ENCODE results near the gene ANKS1B. TPM values are rescaled to one million over a fixed set of nuclear protein-coding genes. Genes with fewer than 3 reads are reported as not detected.

Gene ANKS1B
- total RNA-seq, 4 donors from 2014 or later, result 0.88 to 10.7 (median 4.4) TPM

DNA sequence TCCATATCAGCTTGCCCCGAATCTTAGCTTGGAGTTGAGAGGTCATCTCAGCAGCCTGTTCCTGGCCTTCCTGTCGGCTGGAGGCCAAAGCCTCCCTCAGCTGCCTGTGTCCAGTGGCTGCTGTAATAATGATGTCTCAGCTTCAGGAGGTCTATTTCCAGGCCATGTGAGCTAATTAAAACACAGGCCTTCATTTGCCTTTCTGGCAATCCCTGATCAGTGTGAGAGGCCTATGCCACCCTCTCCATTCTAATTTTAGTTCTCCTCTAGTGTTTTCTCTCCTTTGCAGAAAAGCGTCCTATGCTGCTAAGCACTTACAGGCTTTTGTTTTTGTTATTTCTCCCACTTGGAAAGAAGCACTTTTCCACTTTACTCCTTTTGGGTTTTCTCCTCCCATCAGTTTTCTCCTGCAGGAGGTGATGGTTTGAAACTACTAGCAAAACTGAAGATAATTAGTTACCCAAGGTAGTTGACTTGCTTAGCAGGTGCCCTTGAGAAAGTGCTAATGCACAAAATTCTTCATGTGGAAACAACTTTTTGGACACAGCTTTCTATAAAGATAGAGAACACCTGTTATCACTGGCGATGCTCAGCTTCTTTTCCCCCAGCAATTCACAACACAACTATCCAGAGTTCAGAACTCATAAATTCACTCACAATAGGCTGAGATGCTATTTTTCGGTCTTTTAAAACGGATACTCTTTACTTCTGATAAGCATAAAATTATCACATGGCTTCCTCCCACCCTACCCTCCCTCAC is 592.5 kb downstream of the ANKS1B start:
- H3K4me1 ChIP-seq, result no peaks in the 10 kb centered on the region
- no peak overlapping the region for H3K27ac ChIP-seq
- TF ChIP-seq, protein P1, sequence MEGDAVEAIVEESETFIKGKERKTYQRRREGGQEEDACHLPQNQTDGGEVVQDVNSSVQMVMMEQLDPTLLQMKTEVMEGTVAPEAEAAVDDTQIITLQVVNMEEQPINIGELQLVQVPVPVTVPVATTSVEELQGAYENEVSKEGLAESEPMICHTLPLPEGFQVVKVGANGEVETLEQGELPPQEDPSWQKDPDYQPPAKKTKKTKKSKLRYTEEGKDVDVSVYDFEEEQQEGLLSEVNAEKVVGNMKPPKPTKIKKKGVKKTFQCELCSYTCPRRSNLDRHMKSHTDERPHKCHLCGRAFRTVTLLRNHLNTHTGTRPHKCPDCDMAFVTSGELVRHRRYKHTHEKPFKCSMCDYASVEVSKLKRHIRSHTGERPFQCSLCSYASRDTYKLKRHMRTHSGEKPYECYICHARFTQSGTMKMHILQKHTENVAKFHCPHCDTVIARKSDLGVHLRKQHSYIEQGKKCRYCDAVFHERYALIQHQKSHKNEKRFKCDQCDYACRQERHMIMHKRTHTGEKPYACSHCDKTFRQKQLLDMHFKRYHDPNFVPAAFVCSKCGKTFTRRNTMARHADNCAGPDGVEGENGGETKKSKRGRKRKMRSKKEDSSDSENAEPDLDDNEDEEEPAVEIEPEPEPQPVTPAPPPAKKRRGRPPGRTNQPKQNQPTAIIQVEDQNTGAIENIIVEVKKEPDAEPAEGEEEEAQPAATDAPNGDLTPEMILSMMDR (IDR thresholded peaks at IDR 0.05), result no peak
- no peak for TF ChIP-seq POLR2A (IDR thresholded peaks at IDR 0.05)
- no peak overlapping the region for H3K4me3 ChIP-seq
- DNase-seq, result no peak
- no peaks in the 10 kb centered on the region for H3K36me3 ChIP-seq
- no peaks in the 10 kb centered on the region for H3K9me3 ChIP-seq
- no peaks in the 10 kb centered on the region for H3K27me3 ChIP-seq

DNA sequence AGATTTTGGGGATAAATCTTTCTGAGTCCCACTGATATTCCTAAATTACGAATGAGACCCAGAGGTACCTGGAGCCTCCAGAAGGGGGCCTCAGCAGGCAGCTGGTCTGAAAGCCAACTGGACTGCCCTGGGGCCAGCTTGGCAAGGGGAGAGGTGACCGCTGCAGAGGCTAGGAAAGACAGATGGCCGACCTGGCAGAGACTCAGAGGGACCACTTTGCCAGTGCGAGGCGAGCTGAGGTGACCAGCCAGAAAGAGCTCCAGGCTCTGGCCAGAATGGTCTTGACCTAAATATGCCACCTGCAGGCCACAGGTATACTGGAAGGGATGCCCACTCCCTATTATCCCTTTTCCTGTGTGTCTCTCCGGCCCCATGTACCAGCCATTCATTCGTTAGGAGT is 594.0 kb downstream of the ANKS1B start:
- TF ChIP-seq, protein P1 (IDR thresholded peaks at IDR 0.05), result no peak
- TF ChIP-seq POLR2A (IDR thresholded peaks at IDR 0.05), result no peak

DNA sequence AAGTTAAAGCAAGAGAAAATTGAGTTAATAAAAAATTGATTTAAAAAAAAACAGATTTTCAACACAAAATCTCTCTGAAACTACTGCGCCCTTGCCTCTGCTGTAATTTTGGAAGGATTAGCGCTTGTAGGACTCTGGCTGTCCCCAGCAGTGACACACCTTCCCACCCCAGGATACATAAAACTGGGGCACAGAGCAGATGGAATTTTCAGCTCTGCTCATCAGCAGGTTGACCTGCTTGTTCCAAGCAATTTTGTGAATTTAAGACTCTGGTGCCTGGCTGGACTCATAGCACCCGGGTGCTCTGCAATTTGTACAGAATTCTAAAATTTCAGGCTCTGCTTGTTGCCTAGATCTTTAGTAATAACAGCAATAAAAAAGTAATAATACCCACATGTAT is 595.0 kb downstream of the ANKS1B start:
- H3K36me3 ChIP-seq, result no peaks in the 10 kb centered on the region
- TF ChIP-seq, protein P1 (IDR thresholded peaks at IDR 0.05), result no peak
- TF ChIP-seq POLR2A (IDR thresholded peaks at IDR 0.05), result no peak
- no peaks in the 10 kb centered on the region for H3K27me3 ChIP-seq
- no peak overlapping the region for H3K27ac ChIP-seq
- no peak for DNase-seq
- H3K4me1 ChIP-seq, result no peaks in the 10 kb centered on the region
- no peak overlapping the region for H3K4me3 ChIP-seq
- H3K9me3 ChIP-seq, result no peaks in the 10 kb centered on the region

More for the DNA sequence above, 594.0 kb downstream of the ANKS1B start:
- no peaks in the 10 kb centered on the region for H3K9me3 ChIP-seq
- H3K4me3 ChIP-seq, result no peak overlapping the region
- no peak for DNase-seq
- no peaks in the 10 kb centered on the region for H3K4me1 ChIP-seq
- no peak overlapping the region for H3K27ac ChIP-seq
- H3K36me3 ChIP-seq, result no peaks in the 10 kb centered on the region
- H3K27me3 ChIP-seq, result no peaks in the 10 kb centered on the region

DNA sequence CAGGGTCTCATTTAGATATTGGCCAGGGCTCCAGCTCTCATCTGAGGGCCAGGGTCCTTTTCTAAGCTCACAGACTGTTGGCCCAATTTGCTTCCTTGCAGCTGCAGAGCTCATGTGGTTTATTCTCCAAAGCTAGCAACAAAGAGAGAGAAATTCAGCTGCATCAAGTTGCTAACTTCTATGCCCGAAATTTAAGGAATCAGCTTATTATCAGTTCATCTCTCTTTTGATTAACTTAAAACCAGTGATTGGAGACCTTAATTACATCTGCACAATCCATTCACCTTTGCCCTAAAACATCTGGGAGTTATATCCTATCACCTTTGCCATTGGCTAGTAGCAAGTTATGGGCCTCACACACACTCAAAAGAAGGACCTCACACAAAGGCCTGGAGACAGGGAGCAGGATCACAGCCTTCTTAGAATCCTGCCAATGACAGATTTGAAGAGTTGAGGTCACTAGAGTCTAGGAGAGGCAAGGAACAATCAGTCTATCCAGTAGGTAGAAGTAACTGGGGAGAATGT is 596.0 kb downstream of the ANKS1B start:
- no peak for DNase-seq
- no peaks in the 10 kb centered on the region for H3K9me3 ChIP-seq
- H3K27me3 ChIP-seq, result no peaks in the 10 kb centered on the region
- H3K4me3 ChIP-seq, result no peak overlapping the region
- TF ChIP-seq, protein P1 (IDR thresholded peaks at IDR 0.05), result no peak
- no peak for TF ChIP-seq POLR2A (IDR thresholded peaks at IDR 0.05)
- H3K27ac ChIP-seq, result no peak overlapping the region
- H3K4me1 ChIP-seq, result no peaks in the 10 kb centered on the region
- H3K36me3 ChIP-seq, result no peaks in the 10 kb centered on the region

DNA sequence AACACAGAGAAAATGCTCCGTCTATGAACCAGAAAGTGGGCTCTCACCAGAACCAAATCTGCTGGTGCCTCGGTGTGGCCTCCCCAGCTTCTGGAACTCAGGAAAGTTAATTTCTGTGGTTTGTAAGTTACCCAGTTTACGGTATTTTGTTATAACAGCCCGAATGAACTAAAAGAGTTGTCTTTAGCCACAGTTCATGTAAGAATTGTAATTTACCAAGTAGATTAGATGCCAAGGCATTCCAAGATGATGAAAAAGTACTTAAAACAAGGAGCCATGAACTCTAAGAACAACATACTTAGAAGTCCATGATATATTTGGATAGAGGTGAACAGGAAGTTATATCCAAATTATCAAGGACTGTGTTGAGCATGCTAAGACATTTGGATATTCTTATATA is 597.1 kb downstream of the ANKS1B start:
- no peak for DNase-seq

More for the DNA sequence above, 597.1 kb downstream of the ANKS1B start:
- H3K27ac ChIP-seq, result no peak overlapping the region
- no peaks in the 10 kb centered on the region for H3K4me1 ChIP-seq
- no peaks in the 10 kb centered on the region for H3K9me3 ChIP-seq
- no peaks in the 10 kb centered on the region for H3K36me3 ChIP-seq
- no peak for TF ChIP-seq POLR2A (IDR thresholded peaks at IDR 0.05)
- TF ChIP-seq, protein P1 (IDR thresholded peaks at IDR 0.05), result no peak
- H3K4me3 ChIP-seq, result no peak overlapping the region
- H3K27me3 ChIP-seq, result no peaks in the 10 kb centered on the region

All from Peyer's patch (tissue), 4 donors.